SK-N-MC (cell line): ENCODE data around the gene MRPS34.

ENCODE experiments used
- EZH2 ChIP-seq: fragments of 200-600 bp; sonication (generic); IDR thresholded peaks from one replicate; pipeline ENCODE4 v1.6.1; 2017; ENCODE audit warnings: antibody characterized with exemption
- FOXP2 ChIP-seq: optimal IDR thresholded peaks from 2 replicates; pipeline ENCODE3; 2011; ENCODE audit warnings: mild to moderate bottlenecking, moderate library complexity; ENCODE audit not compliant: insufficient read depth; ENCODE audit errors: extremely low read length, control extremely low read depth
- POLR2AphosphoS5 ChIP-seq: IDR thresholded peaks from 2 replicates; pipeline ENCODE4 v1.6.1; 2012; ENCODE audit warnings: mild to moderate bottlenecking, low read depth, low read length, borderline replicate concordance

GRCh38 chr16:1766701-1767100, 6.2 kb downstream of the MRPS34 start:
- no peak for TF ChIP-seq POLR2AphosphoS5
- no peak for TF ChIP-seq EZH2
- TF ChIP-seq FOXP2, result no peak
